Right renal cortex interstitium (tissue), 3 donors: ENCODE results near the gene C11orf71. TPM values are rescaled to one million over a fixed set of nuclear protein-coding genes. Genes with fewer than 3 reads are reported as not detected.

ENCODE experiments used
- DNase-seq, 3 donors: peaks; one replicate each; pipeline ENCODE4 v3.0.0-alpha.2; 2013; ENCODE audit warnings: low read depth in 3 of 3, low spot score in 2 of 3
- polyA plus RNA-seq, 3 donors: library from polyadenylated mRNA; unstranded; fragments of 120-200 nt; gene quantifications; one replicate each; pipeline ENCODE4 v1.2.1, GENCODE V29; 2013; ENCODE audit not compliant: insufficient read length in 3 of 3

C11orf71 gene
- polyA plus RNA-seq, 3 donors = 19.4 to 20.6 (median 19.9) TPM

DNA sequence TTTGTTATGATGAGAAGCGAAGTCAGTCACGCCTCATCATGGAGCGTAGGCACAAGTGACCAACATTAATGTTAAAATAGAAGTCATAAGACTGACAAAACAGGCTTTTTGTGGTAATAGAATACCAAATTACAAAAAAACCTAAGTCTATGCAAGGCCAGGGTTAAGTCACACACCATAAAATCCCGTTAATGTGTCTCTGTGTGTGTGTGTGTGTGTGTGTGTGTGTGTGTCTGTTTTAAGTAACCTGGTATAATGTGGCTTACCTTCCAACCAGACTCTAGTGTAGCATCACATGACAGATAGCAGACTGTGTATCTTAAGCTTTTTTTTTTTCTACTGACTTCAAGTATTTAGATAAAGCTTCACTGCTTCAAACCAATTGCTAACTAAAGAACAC is 38.0 kb downstream of the C11orf71 start:
- DNase-seq = no peak

DNA sequence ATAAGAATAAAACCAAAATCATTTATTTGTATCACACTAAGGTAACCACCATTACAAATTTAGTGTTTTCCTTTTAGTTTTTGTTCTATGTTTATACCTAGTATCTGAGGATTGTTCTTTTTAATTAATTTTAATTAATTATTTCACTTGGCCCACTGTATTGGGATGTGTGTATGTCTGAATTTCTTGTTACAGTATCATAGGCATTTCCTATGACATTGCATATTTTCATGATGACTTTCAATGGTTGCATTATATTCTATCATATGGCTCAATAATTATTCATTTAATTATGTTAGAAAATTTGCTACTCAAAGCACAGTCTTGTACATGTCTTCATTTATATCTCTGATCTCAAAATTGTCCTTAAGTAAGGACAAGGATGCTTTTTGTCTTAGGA is 41.0 kb downstream of the C11orf71 start:
- no peak for DNase-seq

DNA sequence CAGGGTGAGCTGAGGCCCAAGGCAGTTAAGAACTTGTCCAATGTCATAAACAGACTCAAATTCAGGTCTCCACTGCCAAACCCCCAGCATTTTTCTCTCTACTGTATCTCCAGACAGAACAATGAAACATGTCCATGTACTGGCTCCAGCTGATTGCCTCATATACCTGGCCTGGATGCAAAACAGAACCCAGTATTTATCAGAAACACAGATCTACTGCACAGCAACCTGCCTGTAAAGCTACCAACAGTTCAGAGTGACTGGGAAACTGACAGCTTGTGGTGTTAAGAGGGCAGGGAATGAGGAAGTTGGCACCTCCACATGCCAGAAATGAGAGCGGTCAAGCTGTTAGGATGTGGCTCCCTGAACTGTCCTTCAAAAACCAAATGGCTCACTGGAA is 41.6 kb downstream of the C11orf71 start:
- DNase-seq = no peak

DNA sequence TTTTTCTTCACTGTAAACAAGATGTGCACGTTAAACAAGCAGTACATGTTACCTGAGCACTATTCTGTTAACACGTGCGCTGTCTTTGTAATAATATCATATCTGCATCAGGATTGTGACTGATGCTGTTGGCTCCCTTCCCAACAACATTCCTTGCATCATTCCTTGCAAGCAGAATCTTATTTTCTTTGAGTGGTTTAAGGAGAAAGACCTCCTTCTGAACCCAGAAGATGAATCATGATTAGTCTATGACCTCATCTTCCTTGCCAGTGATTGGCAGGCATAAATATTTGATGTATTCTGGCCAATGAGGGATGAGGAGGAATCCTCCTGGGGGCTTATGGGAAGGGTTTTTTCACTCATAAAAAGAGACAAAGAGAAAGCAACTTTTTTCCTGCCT is 46.2 kb downstream of the C11orf71 start:
- DNase-seq = no peak

DNA sequence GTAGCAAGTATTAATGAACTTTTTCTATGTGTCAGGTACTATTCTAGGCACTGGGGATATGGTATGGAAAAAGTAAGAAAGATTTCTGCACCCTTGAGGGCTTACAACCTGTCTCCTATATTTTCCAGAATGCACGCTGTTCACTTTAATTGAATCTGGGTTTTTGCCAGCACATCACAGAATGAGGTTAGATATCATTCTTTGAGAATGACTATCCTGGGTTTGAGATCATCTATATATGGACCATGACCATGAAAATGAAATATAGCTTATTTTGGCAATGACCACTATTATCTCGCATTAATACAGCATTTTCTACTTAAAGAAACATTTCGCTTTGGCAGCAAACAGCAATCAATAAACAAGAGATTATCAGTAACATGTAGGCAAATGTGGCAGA is 46.9 kb downstream of the C11orf71 start:
- DNase-seq = no peak

DNA sequence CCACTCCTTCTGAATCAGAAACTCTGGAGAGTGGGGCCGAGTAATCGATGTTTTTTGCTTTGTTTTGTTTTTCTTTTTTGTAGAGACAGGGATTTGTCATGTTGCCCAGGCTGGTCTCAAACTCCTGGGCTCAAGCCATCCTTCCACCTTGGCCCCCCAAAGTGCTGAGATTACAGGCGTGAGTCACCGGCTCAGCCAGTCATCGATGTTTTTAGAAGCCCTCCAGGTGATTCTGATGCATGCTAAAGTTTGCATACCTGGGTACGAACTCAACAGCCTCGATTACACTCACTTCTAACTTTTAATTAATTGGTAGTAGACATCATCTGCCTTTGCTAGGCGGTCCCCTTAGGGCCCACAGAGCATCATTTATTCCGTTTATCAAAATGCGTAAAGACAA is 50.3 kb downstream of the C11orf71 start:
- no peak for DNase-seq

Other genes starting within 250 kb of the C11orf71 start
- under 1 TPM; 0.18 to 0.80 (median 0.32) TPM for gene NNMT, start 104.1 kb downstream of the C11orf71 start, polyA plus RNA-seq
- 10 to 100 TPM; 60.1 to 61.6 (median 61.2) TPM for gene RBM7, start 155 bp upstream of the C11orf71 start, polyA plus RNA-seq
- 100 to 1,000 TPM; 107 to 113 (median 109) TPM for gene REXO2, start 39.0 kb upstream of the C11orf71 start, polyA plus RNA-seq
- under 1 TPM in 1 of 3 donors, not detected in 2; 0.06 TPM for gene NXPE1, start 159.4 kb upstream of the C11orf71 start, polyA plus RNA-seq
- gene NXPE4, start 195.3 kb upstream of the C11orf71 start, polyA plus RNA-seq = not detected